Adrenal gland (tissue), 12 donors: ENCODE results near the gene UPK3B. TPM values are rescaled to one million over a fixed set of nuclear protein-coding genes. Genes with fewer than 3 reads are reported as not detected.
"Not testable (repeated sequence)": the region's sequence is repeated elsewhere in the genome, so short reads cannot be mapped to it uniquely, and the experiment has no call there.

ENCODE experiments used
- DNase-seq, 7 donors: peaks; one replicate each; pipeline ENCODE4 v3.0.0-alpha.2; 2019 to 2020
- H3K27ac ChIP-seq, 5 donors: fragments of 200-600 bp; sonication (generic) in 4 of 5; 1 replicate in 3 of 5; 2 replicates in 2 of 5; pipeline versions ENCODE4 v1.5.1 to v1.8.0; 2016 to 2020; ENCODE audit warnings: mild to moderate bottlenecking in 1 of 5
- H3K27me3 ChIP-seq: fragments of 200-600 bp; 2 replicates; pipeline ENCODE4 v1.8.0; 2021
- H3K36me3 ChIP-seq, 2 donors: fragments of 200-600 bp; replicated peaks in 1 of 2; 1 replicate in 1 of 2; 2 replicates in 1 of 2; pipeline versions ENCODE4 v1.5.1 to v1.8.0; 2018 to 2022
- H3K4me1 ChIP-seq, 2 donors: fragments of 200-600 bp; replicated peaks in 1 of 2; 1 replicate in 1 of 2; 2 replicates in 1 of 2; pipeline versions ENCODE4 v1.5.1 to v1.8.0; 2018 to 2021
- H3K4me3 ChIP-seq, 4 donors: fragments of 200-600 bp; sonication (generic) in 3 of 4; one replicate each; pipeline ENCODE4 v1.5.1; 2016 to 2018
- H3K9me3 ChIP-seq, 3 donors: fragments of 200-600 bp; sonication (generic) in 1 of 3; replicated peaks in 1 of 3; 1 replicate in 2 of 3; 2 replicates in 1 of 3; pipeline versions ENCODE4 v1.5.1 to v1.8.0; 2016 to 2021
- WGBS, 4 donors: extraction: QIAGEN DNeasy Blood & Tissue Kit in 2 of 4; methylation state at CpG; one replicate each; pipeline versions ENCODE4 v1.1.5 to v1.1.7; 2013 to 2017; 5-methylcytosine and 5-hydroxymethylcytosine counted together
- intact Hi-C, 2 donors: fragments of 100-400 bp; cut with DNase I; formaldehyde crosslinking; loops; one replicate each; pipeline versions ENCODE4 v1.14.1 to v1.15.0; 2022 to 2023
- polyA plus RNA-seq, 3 donors: library from polyadenylated mRNA; stranded (reverse); fragments of 200-250 nt in 2 of 3; fragments of 350-450 nt in 1 of 3; fragmentation: Illumina TruSeq in 1 of 3; extraction: RNeasy Lipid Tissue Mini Kit (QIAGEN cat#74804) in 1 of 3; gene quantifications; one replicate each; pipeline ENCODE4 v1.2.3, GENCODE V29; 2013 to 2014
- total RNA-seq, 9 donors: library from RNA; depleted of rRNA in 4 of 9; stranded (reverse); fragments of >200 nt in 4 of 9; fragments of 120-200 nt in 1 of 9; fragmentation: NEBNext Ultra II Directional in 1 of 9; extraction: Animal tissue kit (Norgen Biotek cat#: 25700) in 1 of 9; gene quantifications; one replicate each; pipeline versions ENCODE4 v1.1.0 to v1.2.4, GENCODE V29; 2013 to 2023
- donor health status: healthy with polysubstance abuse.
- donor health status: Bipolar disorder and iron deficiency.
- donor health status: DM: yes; HTN: yes; CAD: no.
- donor health status: DM: no; HTN: no; CAD: no.
- donor health status: DM: no; HTN: no; CAD: no.
- donor health status: DM: yes; HTN: yes; CAD: no.

Gene UPK3B
- total and polyA plus RNA-seq, 12 donors: 0.22 to 2.6 (median 0.83) TPM; not detected in 2

- DNase-seq, H3K27ac ChIP-seq, H3K4me3 ChIP-seq, H3K4me1 ChIP-seq, intact Hi-C loops, H3K36me3 ChIP-seq, H3K9me3 ChIP-seq, H3K27me3 ChIP-seq: not testable (repeated sequence)
- WGBS, 4 donors: 57 to 75% (median 70%) methylated on average over 3 to 4 of the region's 13 CpGs; no CpG with 5 or more reads in 1 of the 4 donors
Observed at GRCh38 chr7:76487969-76488368, 22.4 kb upstream of the UPK3B start.

DNA sequence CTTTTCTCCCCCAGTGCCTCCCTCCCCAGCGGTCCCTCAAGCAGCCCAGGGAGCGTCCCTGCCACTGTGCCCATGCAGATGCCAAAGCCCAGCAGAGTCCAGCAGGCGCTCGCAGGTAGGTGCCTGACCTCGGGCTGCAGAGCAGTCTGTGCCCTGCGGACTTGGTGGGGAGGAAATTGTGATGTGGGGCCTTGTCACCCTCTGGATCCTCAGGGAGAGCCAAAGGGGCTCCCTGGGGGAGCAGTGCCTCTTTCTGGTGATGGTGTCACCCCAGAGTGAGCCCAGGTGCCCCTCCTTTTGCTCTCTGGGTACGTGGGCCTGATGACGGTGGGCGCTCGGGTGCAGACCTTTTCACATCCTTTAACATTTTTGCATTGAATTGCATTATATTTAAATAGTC, 18.2 kb upstream of the UPK3B start:
- H3K4me1 ChIP-seq, intact Hi-C loops, H3K4me3 ChIP-seq, H3K9me3 ChIP-seq, H3K36me3 ChIP-seq, DNase-seq, H3K27ac ChIP-seq, H3K27me3 ChIP-seq: not testable (repeated sequence)
- 100% methylated on average over 4 of the region's 10 CpGs; no CpG with 5 or more reads in 2 of the 4 donors for WGBS, 4 donors

DNA sequence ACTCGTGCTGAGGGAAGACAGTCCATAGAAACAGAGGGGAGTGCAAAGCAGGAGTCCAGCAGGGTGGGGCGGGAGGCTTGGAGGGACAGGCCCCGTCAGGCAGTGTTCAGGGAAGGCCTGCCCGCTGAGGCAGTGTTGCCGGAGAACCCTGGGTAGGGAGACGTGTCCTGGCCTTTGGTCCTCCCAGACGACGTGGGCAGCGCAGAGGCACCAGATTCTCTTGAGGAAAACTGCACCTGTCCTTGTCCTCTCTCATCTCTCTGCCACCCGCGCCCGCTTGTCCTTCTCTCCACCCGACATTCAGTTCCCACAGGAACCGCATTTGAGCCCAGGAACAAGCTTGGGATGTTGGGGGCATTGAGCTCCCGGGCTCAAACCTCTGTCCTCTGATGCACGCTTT, 14.6 kb upstream of the UPK3B start:
- not testable (repeated sequence) for H3K27me3 ChIP-seq
- WGBS, 4 donors: 90 to 100% (median 95%) methylated on average over 2 to 16 of the region's 16 CpGs

GRCh38 chr7:76497918-76498582, 12.3 kb upstream of the UPK3B start:
- H3K27me3 ChIP-seq, intact Hi-C loops, H3K4me3 ChIP-seq, H3K36me3 ChIP-seq, DNase-seq, H3K27ac ChIP-seq, H3K4me1 ChIP-seq, H3K9me3 ChIP-seq: not testable (repeated sequence)
- WGBS, 4 donors: 71 to 78% methylated on average over 10 to 12 of the region's 27 CpGs; no CpG with 5 or more reads in 2 of the 4 donors

More for the DNA sequence above, 14.6 kb upstream of the UPK3B start:
- H3K9me3 ChIP-seq, H3K4me1 ChIP-seq, intact Hi-C loops, H3K36me3 ChIP-seq, H3K4me3 ChIP-seq, H3K27ac ChIP-seq, DNase-seq: not testable (repeated sequence)

DNA sequence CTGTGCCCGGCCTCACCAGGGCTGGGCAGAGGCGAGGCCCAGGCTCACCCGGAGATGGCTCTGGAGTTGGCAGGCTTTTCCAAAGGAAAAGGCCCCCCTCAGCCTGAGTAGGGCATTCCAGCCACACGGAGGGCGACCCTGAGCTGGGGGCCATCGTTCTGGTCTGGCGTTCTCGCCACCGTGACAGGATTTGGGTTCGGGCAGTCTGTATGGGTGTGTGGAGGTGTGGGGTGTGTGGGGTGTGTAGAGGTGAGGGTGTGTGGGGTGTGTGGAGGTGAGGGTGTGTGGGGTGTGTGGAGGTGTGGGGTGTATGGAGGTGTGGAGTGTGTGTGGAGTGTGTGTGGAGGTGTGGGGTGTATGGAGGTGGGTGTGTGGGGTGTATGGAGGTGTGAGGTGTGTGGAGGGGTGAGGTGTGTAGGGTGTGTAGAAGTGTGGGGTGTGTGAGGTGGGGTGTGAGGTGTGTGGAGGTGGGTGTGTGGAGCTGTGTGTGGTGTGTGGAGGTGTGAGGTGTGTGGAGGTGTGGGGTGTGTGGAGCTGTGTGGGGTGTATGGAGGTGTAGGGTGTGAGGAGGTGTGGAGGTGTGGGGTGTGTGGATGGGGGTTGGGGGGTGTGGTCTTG, 11.7 kb upstream of the UPK3B start:
- DNase-seq, H3K9me3 ChIP-seq, H3K27ac ChIP-seq, H3K36me3 ChIP-seq, H3K27me3 ChIP-seq, H3K4me3 ChIP-seq, intact Hi-C loops, H3K4me1 ChIP-seq: not testable (repeated sequence)
- WGBS, 4 donors: 84 to 95% (median 92%) methylated on average over 3 to 7 of the region's 10 CpGs; no CpG with 5 or more reads in 1 of the 4 donors

DNA sequence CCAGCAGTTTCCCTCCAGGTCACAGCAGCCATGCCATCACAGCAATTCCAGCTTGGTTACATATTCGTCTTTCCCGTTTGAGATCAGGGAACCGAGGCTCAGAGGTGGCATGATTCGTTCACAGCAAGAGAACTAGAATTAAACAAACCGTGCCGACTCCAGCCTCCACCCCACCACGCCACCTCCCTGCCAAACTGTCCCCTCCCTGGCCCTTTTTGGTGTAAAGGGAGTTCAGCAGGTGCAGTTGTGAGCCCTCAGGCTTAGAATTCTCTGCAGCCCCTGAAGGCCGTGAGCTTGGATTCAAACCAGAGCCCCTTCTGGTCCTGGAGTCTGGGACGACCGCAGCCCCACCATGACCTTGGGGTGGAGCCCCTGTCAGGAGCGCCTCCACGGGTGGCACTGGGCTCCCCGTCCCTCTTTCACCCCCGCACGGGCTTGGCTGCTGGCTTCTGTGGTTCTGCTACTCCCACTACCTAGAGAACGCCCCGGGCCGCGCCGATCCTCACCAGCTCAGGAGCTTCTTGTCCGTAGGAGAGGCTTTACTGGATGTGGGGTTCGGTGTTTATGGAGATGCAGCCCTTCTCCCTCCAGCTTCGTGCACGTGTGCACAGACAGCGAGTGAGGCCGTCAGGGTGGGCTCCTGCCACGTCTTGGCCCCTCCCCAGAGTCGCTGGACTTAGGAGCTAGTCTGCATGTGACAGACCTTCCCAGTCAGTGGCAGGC, 11.0 kb upstream of the UPK3B start:
- WGBS, 4 donors: 83 to 100% (median 90%) methylated on average over 5 to 12 of the region's 28 CpGs
- H3K36me3 ChIP-seq, intact Hi-C loops: not testable (repeated sequence)

DNA sequence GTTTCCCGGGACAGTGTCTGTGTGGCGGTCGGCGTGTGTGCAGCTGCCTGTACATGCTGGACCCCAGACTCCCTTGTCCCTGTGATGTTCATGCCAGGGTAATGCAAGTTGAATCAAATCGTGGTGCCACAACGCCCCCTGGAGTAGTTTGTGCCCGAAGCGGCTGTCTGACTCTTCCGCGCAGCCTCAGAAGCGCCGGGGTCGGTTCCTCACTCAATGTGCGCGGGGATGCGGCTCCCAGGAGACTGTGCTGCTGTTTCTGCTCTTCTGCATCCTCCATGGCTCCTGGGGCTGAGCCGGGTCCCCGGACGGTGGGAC, 10.5 kb upstream of the UPK3B start:
- 42 to 69% methylated on average over 4 to 5 of the region's 19 CpGs; no CpG with 5 or more reads in 2 of the 4 donors for WGBS, 4 donors
- intact Hi-C loops: loop anchor here (10.0 kb wide), 1 partner anchor 495 kb away; no protein-coding TSS in a partner anchor
- not testable (repeated sequence) for H3K27ac ChIP-seq, H3K4me3 ChIP-seq, DNase-seq, H3K4me1 ChIP-seq, H3K36me3 ChIP-seq, H3K27me3 ChIP-seq, H3K9me3 ChIP-seq

More for the DNA sequence above, 11.0 kb upstream of the UPK3B start:
- H3K9me3 ChIP-seq, H3K4me3 ChIP-seq, H3K27ac ChIP-seq, H3K4me1 ChIP-seq, DNase-seq, H3K27me3 ChIP-seq: not testable (repeated sequence)

- not testable (repeated sequence) for H3K36me3 ChIP-seq, H3K27me3 ChIP-seq, DNase-seq, H3K27ac ChIP-seq, H3K4me1 ChIP-seq, H3K4me3 ChIP-seq, H3K9me3 ChIP-seq
- WGBS, 4 donors: 64 to 87% (median 80%) methylated on average over 5 to 13 of the region's 13 CpGs
- intact Hi-C loops: loop anchor here (10.0 kb wide), 1 partner anchor 493 kb away; no protein-coding TSS in a partner anchor
Observed at GRCh38 chr7:76502224-76502623, 8.1 kb upstream of the UPK3B start.

DNA sequence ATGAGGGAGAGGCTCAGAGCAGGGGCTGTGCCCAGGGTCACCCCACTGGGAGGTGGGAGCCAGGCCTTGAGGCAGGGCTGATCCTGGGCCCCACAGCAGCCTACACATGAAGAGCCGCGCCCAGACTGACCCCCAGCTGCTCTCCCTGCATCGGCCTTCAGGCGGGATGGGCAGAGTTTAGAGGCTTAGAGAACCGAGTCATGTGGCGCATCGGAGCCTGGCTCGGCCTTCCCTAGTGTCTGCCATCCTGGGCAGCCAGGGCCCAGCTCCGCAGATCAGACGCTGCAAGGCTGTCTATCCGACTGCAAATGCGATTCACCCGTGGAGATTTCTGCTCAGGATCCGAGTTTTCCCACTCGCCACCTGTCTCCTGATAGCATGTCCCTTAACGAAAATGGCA, 7.5 kb upstream of the UPK3B start:
- not testable (repeated sequence) for H3K4me1 ChIP-seq, H3K9me3 ChIP-seq, H3K27me3 ChIP-seq, DNase-seq, H3K36me3 ChIP-seq, H3K4me3 ChIP-seq, H3K27ac ChIP-seq
- 75 to 92% (median 91%) methylated on average over 2 to 16 of the region's 16 CpGs; no CpG with 5 or more reads in 1 of the 4 donors for WGBS, 4 donors
- intact Hi-C loops: loop anchor here (10.0 kb wide), 1 partner anchor 492 kb away; no protein-coding TSS in a partner anchor

- H3K36me3 ChIP-seq, H3K27ac ChIP-seq, H3K27me3 ChIP-seq, H3K4me1 ChIP-seq, H3K9me3 ChIP-seq, H3K4me3 ChIP-seq, DNase-seq: not testable (repeated sequence)
- WGBS, 4 donors: 92 to 97% (median 92%) methylated on average over 7 to 12 of the region's 12 CpGs
- intact Hi-C loops: loop anchor here (10.0 kb wide), 1 partner anchor 492 kb away; no protein-coding TSS in a partner anchor
Observed at GRCh38 chr7:76503244-76503643, 7.1 kb upstream of the UPK3B start.
